K562 (cell line): Measurements from ENCODE around the gene MLLT1. TPM values are rescaled to one million over a fixed set of nuclear protein-coding genes. Genes with fewer than 3 reads are reported as not detected.

Experiments used
- CHAMP1 ChIP-seq: fragments of 450-650 bp; IDR thresholded peaks from 2 replicates; pipeline ENCODE4 v1.6.1; 2016; ENCODE audit warnings: mild to moderate bottlenecking
- CREB3L1 ChIP-seq: fragments of 450-650 bp; IDR thresholded peaks from 2 replicates; pipeline ENCODE4 v1.6.1; 2014; ENCODE audit warnings: low read depth, mild to moderate bottlenecking, moderate library complexity, borderline replicate concordance
- HCFC1 ChIP-seq: IDR thresholded peaks from 2 replicates; pipeline ENCODE4 v1.6.1; 2012; ENCODE audit warnings: low read depth, low read length, improper control_type of control experiment
- HDAC8 ChIP-seq: fragments of 450-650 bp; IDR thresholded peaks from 2 replicates; pipeline ENCODE4 v1.6.1; 2016; ENCODE audit warnings: mild to moderate bottlenecking, missing genetic modification characterization, moderate library complexity, missing compliant biosample characterization
- HMG20B ChIP-seq: fragments of 250-450 bp; sonication (Bioruptor Pico); IDR thresholded peaks from 2 replicates; pipeline ENCODE4 v1.5.0; 2021; ENCODE audit warnings: mild to moderate bottlenecking
- NKRF ChIP-seq: fragments of 450-650 bp; IDR thresholded peaks from 2 replicates; pipeline ENCODE4 v1.6.1; 2016; ENCODE audit warnings: borderline replicate concordance
- ZBTB40 ChIP-seq, 2 experiments: fragments of 450-650 bp in 1 of 2; sonication (generic) in 1 of 2; formaldehyde crosslinking in 1 of 2; IDR thresholded peaks; 2 replicates each; pipeline versions ENCODE4 v1.7.1 to v1.9.0; 2016 to 2022; ENCODE audit warnings: inconsistent platforms in 1 of 2, mild to moderate bottlenecking in 1 of 2, missing genetic modification reagents in 1 of 2
- ZHX1 ChIP-seq: fragments of 150-350 bp; conservative IDR thresholded peaks from 2 replicates; pipeline ENCODE4 v1.6.1; 2014; ENCODE audit warnings: low read length
- polyA plus RNA-seq, 8 experiments: library from polyadenylated mRNA; depleted of rRNA in 4 of 8; stranded (reverse) in 5 of 8; unstranded in 3 of 8; fragments of >200 nt; fragmentation: Nextera tagmentation in 2 of 8; fragmentation: Illumina TruSeq in 1 of 8; extraction: Ambion mirVana in 2 of 8; extraction: Trizol in 1 of 8; gene quantifications; 2 replicates each; pipeline versions ENCODE4 v1.2.1 to v1.2.3, GENCODE V29; 2011 to 2014; ENCODE audit warnings: inconsistent platforms in 1 of 8, missing spikeins in 1 of 8
- total RNA-seq, 7 experiments: library from RNA; depleted of rRNA in 6 of 7; stranded (reverse); fragments of >200 nt in 6 of 7; fragmentation: Illumina TruSeq in 2 of 7; extraction: Trizol in 2 of 7; gene quantifications; 2 replicates each; pipeline versions ENCODE4 v1.2.1 to v1.2.3, GENCODE V29; 2011 to 2021; ENCODE audit warnings: low replicate concordance in 1 of 7

Gene MLLT1
- total and polyA plus RNA-seq, 9 of the 15 experiments (the other 6 are each of a cell fraction or from before 2014, with no cell fraction given): 0.23 to 63.5 (median 15.4) TPM

- TF ChIP-seq ZBTB40 (IDR thresholded peaks at IDR 0.05) (peak; percentile 88), ZBTB40 (CRISPR knock-in tag; IDR thresholded peaks at IDR 0.05) (no peak), HMG20B (CRISPR knock-in tag) (no peak), CREB3L1 (peak; percentile 59; the same call in 1 of the 2 replicates), HDAC8 (tag) (no peak), ZHX1 (no peak), HCFC1 (peak; percentile 87), CHAMP1 (no peak), NKRF (no peak)
Observed at GRCh38 chr19:6313398-6313969, 33.7 kb upstream of the MLLT1 start (continued).
